NCI-H526 treated with DMSO at 0.1 percent for 48 hours (cell line): ENCODE data around the gene TMEM141.
A peak's percentile ranks its signal among the peaks of the same experiment; 100 is the strongest.

Experiments used
- DNase-seq: peaks from one replicate; lab custom pipeline; 2025; lab: John Stamatoyannopoulos, UW

The TMEM141 gene

DNA sequence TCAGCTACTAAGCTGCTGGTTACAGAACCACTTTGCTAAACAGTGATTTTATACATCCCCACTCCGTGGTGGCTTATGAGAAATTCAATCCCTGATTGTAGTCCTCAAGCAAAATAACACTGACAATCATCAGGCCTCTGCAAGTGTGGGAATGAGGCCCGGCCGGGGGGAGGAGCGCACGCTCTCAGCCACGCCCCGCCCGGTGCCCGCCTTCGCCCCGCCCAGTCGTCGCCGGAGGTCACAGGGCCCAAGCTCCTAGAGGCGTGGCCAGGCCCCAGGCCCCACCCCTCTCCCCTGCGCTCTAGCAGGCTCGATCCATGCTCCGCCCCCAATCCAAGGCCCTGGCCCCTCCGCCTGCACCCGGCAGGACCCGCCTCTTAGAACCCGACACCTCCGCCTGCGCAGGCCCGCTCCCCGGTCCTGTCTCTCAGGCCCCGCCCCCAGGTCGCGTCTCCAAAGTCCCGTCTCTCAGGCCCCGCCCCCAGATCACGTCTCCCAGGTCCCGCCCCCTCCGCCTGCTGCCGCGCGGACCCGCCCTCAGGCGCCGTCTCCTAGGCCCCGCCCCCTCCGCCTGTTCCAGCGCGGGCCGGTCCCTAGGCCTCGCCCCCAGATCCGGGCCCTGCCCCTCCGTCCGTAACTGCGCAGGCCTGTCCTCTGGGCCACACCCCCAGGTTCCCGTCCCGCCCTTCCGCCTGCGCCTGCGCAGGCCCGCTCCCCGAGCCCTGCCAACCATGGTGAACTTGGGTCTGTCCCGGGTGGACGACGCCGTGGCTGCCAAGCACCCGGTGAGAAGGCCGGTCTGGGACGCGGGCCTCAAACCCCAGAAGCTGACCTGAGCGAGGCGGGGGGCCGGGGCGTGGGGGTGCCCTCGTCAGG is at the start of gene TMEM141:
TSS of gene TMEM141 (plus strand) at position 705 of the 876 bp plus-strand sequence. CDS start at position 732, 27 bp downstream.
- DNase-seq, result peak; percentile 94

DNA sequence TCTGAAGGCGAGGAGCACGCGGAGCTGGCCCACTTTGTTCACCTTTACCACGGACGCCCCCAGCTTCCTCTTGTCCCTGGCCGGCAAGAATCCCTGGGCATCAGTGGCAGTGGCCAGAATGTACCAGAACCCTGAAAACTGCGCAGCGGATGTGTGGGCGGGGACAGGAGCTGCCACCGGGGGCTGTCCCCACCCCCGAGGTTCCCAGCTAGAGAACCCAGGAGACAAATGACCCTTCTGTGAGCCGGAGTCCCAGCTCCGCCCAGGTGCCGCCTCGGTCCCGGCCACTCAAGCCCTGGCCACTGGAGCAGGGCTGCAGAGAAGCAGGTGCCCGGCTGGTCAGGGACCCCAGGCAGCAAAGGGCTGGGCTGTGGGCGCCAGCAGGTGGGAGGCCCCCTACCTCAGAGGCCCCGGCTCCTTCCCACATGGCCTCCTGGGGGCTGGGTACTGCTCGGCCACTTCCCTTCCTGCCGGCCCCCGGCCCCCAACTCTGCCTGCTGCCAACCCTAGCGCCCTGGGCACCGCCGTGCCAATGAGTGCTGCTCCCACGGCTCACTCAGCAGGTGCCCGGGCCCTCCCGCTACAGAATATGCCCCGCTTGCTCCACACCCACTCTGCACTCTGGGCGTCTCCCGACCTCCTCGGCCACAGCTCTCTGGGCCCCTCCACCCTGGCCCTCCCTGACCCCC is 49.1 kb upstream of the TMEM141 start:
- no peak for DNase-seq

DNA sequence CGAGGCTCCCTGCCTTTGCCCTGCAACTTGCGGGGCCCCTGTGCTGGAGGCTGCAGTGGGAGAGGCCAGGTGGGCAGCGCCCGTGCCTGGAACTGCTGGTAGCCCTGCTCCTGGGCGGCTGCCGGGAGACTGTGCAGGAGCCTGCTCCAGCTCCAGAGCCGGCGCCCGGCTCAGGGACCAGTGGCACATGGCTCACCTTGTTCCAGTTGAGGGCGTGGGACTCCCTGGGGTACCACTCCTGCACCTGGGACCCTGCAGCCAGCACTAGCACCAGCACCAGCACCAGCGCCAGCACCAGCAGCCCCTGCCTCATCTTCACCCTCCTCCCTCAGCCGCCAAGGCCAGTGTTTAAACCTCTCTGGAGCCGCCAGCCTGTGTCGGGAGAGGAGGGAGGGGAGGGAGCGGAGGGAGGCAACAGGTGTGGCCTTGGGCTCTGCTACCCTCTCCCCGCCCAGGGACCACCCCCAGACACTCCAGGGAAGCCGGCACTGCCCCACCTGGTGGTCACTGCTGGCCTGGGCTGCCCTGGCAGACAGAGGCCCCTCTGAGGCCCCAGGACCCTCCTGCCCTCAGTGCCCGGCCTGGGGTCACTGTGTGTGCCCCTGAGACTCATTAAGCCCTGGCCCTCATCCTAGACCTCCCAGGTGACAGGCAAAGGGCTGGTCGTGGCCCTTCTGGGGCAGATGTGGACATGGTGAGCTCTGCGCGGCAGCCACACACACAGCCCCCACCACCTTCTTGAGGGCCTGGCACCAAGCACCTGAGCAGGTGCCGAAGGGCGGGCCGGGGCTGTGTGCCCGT is 48.4 kb upstream of the TMEM141 start, which contains the start of gene LCN10:
TSS of gene LCN10 (minus strand) at position 350 of the 801 bp plus-strand sequence. CDS start at position 313, 37 bp downstream.
- no peak for DNase-seq

DNA sequence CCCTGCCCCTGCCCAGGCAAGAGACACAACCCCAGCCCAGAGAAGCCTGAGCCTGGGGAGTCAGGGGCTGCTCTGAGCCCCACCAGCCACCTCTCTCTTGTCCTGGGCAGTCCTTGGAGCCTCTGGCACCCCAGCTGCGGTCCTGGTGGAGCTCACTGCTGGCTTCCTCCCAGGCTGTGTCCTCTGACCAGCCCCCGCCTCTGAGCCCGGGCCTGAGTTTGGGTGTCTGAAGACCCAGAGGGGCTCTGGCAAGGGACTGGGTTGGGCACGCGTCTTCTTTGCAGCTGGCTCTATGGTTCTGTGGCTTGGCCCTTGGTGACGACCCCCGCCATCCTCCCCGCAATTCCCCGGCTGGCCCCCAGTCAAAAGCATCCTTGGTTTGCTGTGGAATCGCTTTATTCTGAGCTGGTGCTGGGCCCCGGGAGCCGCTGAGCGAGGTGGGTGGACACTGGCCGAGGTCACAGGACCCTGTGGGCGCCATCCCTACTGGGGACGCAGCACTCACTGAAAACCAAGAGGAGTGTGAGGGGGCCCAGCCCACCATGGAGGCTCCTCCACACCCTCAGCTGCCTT is 47.4 kb upstream of the TMEM141 start:
- DNase-seq, result no peak

DNA sequence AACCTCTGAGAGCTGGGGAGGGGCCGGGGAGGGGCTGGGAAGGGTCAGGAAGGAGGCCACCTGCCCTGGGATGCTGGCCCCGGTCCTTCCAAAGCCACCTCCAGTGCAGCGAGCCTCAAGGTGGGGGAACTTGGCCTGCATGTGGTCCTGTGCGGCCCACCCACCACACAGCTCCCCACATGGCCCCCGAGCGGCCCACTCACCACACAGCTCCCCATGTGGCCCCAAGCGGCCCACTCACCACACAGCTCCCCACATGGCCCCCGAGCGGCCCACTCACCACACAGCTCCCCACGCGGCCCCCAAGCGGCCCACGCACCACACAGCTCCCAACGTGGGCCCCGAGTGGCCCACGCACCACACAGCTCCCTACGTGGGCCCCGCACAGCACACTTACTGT is 46.4 kb upstream of the TMEM141 start:
- DNase-seq, result no peak

DNA sequence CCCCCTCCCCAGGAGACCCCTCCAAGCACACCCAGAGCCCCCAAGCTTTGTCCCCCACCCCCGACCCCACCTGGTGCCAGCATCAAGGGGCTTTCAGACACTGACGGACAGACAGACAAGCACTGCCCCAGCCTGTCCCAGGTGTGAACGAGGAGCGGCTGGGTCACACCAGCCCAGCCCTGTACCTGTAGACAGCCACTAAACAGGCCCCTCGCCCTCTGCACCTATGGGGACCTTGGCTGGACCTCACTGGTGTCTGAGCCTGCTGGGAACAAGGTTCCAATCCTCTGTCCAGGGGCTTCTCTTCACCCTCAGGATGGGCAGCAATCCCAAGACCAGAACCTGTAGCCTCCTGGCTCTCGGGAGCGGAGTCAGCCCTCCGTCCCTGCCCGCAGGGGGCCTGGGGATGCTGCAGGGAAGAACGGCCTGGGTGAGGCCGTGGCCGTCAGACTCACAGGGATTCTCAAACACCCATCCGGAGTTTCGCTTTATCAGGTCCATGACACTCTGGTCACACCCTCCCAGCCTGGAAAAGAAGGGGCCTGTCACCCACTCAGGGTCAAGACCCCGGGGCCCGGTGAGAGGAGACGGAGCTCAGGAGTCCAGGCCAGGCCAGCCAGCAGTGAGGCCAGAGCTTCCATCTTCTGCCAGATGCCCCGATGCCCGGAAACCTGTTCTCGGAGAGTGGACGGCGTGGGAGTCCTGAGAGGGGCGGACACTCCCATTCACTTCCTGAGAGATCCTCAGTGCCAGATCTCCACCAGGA is 45.6 kb upstream of the TMEM141 start:
- DNase-seq, result no peak

DNA sequence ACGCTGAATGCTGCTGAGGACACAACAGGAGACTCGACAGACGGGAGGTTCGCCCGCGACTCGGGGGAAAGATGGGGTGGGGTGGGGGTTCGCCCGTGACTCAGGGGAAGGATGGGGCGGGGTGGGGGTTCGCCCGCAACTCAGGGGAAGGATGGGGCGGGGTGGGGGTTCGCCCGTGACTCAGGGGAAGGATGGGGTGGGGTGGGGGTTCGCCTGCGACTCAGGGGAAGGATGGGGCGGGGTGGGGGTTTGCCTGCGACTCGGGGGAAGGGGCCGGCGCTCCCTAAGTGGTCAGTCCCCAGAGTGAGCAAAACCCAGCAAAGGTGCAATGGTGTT is 45.0 kb upstream of the TMEM141 start:
- no peak for DNase-seq

DNA sequence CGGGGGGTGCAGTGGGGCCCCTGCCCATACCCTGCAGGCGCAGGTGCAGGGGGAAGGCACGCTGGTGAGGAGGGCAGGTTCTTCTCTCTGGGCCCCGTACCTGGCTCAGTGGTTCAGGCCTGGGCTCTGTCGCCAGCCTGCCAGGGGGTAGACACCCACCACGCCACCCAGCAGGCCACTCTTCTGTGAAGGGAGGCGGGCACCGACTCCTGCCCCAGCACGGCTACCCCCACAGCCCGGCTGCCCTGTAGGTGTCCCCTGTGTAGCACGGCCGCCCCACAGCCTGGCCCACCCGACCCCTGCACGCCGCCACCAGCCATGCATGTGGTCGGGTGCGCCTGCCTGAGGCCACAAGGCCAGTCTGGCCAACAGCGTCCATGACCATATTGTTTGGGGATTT is 44.5 kb upstream of the TMEM141 start:
- no peak for DNase-seq

DNA sequence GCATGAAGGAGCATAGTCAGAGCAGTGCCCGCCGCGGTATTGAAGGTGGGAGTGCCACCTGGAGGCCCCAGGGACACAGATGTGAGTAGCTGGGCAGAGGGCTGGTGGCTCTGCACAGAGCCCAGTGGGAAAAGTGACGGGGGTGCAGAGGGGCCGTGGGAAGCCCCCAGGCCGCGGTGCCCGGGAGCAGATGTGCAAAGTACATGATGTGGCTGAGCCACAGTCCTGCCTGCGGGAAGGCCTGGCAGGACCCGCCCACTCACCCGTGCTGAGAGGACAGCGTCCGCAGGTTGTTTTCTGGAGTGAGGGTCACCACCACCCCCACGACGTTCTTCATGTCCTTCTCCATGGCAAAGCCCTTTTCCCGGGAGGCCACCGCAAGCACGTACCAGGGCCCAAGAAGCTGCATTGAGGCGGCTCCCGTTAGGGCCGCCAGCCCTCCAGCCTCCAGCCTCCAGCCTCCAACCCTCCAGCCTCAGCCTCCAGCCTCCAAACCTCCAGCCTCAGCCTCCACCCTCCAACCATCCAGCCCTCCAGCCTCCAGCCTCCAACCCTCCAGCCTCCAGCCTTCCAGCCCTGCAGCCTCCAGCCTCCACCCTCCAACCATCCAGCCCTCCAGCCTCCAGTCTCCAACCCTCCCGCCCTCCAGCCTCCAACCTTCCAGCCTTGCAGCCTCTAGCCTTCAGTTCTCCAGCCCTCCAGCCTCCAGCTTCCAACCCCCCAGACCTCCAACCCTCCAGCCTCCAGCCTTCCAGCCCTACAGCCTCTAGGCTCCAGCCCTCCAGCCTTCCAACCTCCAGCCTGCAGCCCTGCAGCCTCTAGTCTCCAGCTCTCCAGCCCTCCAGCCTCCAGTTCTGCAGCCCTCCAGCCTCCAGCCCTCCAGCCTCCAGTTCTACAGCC is 43.7 kb upstream of the TMEM141 start:
- no peak for DNase-seq

DNA sequence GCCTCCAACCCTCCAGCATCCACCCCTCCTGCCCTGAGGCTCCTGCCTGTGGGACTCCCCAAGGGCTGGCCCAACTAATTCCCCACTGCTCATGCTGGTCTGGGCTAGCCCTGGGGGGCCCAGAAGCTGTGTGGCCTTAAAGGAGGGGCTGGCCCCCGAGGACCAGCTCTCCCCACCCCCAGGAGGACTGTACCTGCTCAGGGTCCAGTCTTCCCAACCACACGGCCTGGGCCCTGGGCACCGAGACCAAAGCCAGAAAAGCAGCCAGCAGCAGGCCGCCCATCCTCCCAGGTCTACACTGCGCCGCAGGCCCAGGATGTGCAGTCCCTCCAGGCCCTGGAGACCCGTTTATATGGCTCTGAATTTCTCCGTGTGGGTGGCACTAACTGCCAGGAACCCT is 42.9 kb upstream of the TMEM141 start, which contains the start of gene LCN6:
TSS of gene LCN6 (minus strand) at position 325 of the 400 bp plus-strand sequence. CDS start at position 283, 42 bp downstream.
- DNase-seq, result no peak

DNA sequence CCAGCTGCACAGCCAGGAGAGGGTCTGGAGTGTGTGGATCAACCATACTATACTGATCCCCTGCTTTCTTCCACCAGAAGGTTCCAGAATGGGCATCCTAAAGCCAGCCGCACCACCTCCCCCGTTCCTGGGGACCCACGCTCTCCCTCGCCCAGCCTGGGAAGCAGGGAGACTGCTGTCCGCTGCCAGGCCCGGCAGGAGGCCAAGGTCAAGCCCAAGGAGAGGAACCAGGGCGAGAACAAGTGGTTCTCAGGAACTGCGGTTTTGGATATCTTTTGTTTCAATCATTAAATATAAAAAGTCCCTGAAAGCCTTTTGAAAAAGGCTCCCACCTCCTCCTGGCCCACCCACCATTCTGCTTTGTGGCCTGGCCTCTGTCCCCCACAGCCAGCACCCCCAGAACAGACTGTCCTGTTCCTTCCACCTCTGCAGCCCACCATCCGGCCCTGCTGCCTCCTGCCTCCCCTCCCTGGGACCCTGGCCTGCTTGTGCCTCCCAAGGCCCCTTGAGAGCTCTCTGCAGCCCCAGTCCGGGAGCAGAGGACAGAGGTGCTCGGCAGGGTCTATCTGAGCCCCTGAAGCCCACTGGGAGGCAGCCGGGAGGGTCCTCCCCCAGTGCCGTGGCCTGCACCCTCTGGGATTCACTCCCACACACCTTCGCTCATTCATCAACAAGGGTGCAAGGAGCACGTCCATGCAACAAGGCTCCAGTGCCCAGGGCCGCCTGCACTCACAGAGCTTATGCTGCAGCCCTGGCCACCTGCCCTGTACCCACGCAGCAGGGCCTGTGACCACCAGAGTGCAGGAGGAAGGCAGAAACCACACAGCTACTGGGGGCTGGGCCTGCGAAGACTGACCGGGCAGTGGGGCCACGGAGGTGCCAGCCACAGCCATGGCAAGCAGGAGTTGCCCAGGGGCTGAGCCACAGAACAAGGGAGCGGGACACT is 42.2 kb upstream of the TMEM141 start:
- no peak for DNase-seq

DNA sequence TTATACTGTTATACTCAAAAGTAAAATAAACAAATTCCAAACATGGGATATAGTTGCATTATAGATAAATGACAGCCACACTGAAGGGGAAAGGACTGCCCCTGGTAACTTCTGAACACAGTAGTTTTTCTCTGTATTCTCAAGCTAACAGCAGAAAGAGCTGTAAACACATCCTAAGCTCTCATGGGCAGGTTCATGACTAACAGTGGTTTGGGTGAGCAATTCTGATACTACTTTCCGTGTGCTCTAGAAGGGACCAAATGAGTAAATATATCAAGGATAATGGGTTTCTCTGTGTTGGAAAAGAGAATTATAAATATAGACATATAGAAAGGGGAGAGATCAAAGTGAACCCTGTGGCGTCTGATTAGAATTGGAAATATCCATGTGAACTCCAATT is 40.6 kb upstream of the TMEM141 start:
- no peak for DNase-seq

DNA sequence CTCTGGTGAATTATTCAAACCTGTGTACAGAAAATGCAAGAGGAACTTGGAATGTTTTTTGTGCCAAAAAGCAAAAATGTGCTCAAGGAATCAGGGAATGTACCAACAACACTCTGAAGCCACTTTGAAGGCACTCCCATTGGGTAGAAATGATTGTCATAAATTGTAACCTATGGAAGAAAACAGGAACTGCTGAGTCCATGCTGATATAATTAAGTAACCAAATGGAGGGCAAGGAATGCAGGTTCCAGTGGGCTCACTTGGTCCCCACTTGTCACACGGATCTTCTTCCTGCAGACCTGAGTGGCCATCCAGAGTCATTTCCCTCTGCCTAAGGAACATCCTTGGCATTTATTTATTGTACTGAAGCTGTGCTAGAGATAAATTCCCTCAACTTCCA is 39.9 kb upstream of the TMEM141 start:
- DNase-seq, result no peak

DNA sequence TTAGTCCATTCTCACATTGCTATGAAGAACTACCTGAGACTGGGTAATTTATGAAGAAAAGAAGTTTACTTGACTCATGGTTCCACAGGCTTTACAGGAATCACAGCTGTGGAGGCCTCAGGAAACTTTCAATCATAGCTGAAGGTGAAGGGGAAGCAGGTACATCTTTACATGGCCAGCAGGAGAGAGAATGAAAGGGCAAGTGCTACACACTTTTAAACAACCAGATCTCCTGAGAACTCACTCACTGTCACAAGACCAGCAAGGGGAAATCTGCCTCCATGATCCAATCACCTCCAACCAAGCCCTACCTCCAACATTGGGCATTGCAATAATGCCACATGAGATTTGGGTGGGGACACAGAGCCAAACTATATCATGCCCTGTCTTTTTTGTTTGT is 39.3 kb upstream of the TMEM141 start:
- DNase-seq, result no peak

DNA sequence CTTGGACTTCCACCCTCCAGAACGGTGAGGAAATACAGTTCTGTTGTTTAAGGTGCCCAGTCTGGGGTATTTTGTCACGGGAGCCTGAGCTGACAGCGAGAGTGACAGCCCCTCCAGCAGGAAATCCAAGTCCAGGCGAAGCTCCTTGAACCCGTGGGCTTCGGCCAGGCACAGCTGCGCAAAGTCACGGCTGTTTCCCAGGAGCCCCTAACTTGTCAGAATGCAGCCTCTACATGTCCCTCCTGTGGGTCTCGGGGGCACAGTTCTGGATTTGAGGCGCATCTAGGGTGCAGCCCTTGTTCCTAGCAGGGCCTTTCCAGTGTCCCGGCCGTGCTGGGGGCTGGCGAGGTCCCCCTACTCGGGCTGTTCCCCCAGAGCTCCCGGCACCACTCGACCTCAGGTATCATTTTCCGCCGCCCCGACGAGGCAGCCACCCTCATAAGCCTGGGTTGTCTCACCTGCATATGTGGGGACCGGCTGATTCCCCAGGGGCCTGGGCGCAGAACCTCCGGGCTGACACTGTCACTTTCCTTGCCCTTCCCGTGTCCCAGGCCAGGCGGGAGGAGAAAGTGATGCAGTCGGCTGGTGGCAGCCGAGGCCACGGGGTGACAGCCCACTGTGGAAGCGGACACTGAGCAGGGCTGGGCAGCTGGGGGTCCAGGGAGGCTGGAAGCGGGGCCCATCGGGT is 37.6 kb upstream of the TMEM141 start:
- DNase-seq, result no peak

DNA sequence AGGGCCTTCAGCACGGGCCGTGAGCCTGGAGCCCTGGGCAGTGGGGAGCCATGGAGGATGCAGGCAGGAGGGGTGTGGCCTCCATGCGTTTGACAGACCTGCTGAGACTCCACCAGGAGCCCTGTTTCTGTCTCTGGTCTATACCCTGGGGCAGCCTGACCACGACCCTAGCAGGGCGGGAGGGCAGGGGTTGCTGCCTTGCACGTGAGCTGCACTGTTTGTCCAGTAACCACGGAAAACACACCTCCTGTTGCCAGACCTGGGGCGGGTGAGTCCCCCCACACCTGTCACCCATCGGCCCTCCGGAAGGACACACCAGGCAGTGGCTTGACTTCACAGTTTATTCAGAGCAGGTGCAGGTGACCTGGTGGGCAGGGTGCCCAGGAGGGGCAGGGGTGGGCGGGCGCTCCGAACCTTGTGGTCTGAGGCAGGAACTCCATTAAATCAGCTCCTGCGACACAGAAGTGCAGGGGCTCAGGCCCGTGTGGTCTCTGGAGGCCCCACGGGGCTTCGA is 37.0 kb upstream of the TMEM141 start:
- no peak for DNase-seq

DNA sequence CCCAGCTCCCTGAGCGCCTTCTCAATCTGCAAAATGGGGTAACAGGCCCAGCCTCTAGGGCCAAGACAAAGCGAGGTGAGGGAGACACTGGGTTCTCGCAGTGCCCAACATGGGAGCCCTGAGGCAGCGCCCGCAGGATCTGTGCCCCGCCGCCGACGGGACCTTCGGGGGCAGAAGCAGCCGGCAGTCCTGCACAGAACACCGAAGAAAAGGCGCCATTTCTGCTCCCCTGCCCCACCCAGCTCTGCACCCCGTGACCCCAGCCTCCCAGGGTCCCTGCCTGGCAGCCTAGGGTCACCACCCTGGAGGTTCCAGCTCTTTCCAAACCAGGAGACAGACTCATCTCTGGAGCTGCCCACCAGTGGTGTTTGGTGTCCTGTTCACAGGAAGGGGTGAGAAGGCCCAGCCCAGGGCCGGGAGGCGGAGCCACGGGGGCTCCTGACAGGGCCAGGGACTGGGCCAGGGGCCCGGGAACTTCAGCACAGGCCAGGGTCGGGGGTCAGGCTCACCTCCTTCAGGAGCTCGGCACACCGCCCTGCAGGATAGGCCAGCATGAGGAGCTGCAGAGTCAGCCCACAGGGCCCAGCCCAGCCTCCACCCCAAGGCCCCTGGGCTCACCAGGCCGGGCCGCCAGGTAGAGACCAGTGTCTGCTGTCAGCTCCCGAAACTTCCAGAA is 36.4 kb upstream of the TMEM141 start:
- DNase-seq, result no peak
